GM13976 (cell line): ENCODE data around the gene HBG1.

Experiments used
- DNase-seq: peaks from one replicate; pipeline ENCODE4 v3.0.0; 2012; ENCODE audit warnings: low spot score
- in situ Hi-C: fragments of 300-500 bp; cut with MboI; formaldehyde crosslinking; loops from one replicate; pipeline ENCODE4 v1.12.0; 2022; ENCODE audit warnings: low sequenced_read_pairs, mixed read lengths, inconsistent platforms; ENCODE audit not compliant: unreplicated experiment
- TF ChIP-seq, protein P1 (sequence below): IDR thresholded peaks from 2 replicates; pipeline ENCODE4 v1.5.1; 2012; ENCODE audit warnings: borderline replicate concordance, mild to moderate bottlenecking; ENCODE audit not compliant: insufficient read depth; ENCODE audit errors: extremely low read depth, missing control alignments, control extremely low read depth

Gene HBG1

DNA sequence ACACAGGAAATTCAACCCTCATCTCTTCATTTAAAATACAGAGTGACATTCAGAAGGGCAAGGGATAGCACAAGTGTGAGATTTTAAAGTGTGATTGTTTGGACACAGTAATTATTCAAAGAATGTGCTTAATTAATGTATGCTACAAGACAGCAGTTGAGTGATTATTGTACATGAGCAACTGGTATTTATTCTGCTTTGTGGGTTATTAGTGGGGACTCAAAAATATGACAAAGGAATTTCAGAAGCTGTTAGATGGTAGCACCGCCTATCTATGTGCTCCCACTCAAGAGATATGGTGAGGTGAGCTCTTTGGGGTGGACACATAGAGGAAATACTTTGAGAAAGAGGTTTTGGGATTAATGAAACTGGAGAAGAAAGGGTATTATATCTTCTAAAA, 9.6 kb downstream of the HBG1 start:
- TF ChIP-seq, protein P1, sequence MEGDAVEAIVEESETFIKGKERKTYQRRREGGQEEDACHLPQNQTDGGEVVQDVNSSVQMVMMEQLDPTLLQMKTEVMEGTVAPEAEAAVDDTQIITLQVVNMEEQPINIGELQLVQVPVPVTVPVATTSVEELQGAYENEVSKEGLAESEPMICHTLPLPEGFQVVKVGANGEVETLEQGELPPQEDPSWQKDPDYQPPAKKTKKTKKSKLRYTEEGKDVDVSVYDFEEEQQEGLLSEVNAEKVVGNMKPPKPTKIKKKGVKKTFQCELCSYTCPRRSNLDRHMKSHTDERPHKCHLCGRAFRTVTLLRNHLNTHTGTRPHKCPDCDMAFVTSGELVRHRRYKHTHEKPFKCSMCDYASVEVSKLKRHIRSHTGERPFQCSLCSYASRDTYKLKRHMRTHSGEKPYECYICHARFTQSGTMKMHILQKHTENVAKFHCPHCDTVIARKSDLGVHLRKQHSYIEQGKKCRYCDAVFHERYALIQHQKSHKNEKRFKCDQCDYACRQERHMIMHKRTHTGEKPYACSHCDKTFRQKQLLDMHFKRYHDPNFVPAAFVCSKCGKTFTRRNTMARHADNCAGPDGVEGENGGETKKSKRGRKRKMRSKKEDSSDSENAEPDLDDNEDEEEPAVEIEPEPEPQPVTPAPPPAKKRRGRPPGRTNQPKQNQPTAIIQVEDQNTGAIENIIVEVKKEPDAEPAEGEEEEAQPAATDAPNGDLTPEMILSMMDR: no peak
- in situ Hi-C loops: no loop called here
- no peak for DNase-seq

DNA sequence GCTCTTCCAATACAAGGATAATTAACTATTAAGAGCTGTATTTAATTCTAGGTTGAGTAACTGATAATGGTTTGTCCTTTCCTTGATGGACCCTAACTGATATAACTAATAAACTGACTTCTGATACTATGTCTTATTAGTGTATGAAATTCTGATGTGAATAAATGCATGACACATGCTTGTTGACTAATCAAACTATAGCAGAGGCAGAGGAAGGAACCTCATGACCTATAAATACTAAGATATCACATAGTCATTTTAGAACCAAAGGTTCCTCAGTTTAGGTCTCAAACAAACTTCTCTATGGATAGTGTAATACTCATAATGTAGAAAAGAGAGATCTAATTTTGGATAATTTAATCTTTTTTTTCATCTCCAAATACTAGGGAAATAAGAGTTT, 10.6 kb downstream of the HBG1 start:
- TF ChIP-seq, protein P1: no peak
- DNase-seq: no peak
- in situ Hi-C loops: no loop called here

DNA sequence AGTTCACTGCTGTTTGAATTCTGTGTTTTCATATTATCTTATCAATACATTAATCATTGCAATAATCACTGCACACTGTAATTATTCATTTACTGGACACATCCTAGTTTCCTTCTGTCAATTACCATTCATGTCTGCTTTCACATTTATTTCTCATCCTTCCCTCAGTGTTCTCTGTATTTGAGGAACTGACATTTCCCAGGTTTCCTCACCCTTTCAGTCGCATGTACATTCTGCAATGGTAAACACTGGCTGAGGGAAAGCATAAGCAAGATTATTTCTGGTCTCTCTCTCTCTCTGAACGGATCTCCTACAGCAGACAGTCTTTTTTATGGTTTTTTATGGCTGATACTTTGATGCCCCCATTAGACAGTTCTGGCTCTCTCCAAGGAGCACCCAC, 11.2 kb downstream of the HBG1 start:
- DNase-seq: no peak
- in situ Hi-C loops: no loop called here
- TF ChIP-seq, protein P1: no peak

DNA sequence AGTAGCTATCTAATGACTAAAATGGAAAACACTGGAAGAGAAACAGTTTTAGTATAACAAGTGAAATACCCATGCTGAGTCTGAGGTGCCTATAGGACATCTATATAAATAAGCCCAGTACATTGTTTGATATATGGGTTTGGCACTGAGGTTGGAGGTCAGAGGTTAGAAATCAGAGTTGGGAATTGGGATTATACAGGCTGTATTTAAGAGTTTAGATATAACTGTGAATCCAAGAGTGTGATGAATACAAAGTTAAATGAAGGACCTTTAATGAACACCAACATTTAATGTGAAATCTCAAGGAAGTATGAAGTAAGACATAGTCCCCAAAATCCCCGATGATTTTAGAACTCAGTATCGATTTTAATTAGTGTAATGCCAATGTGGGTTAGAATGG, 12.2 kb downstream of the HBG1 start:
- TF ChIP-seq, protein P1: no peak
- DNase-seq: no peak
- in situ Hi-C loops: no loop called here

DNA sequence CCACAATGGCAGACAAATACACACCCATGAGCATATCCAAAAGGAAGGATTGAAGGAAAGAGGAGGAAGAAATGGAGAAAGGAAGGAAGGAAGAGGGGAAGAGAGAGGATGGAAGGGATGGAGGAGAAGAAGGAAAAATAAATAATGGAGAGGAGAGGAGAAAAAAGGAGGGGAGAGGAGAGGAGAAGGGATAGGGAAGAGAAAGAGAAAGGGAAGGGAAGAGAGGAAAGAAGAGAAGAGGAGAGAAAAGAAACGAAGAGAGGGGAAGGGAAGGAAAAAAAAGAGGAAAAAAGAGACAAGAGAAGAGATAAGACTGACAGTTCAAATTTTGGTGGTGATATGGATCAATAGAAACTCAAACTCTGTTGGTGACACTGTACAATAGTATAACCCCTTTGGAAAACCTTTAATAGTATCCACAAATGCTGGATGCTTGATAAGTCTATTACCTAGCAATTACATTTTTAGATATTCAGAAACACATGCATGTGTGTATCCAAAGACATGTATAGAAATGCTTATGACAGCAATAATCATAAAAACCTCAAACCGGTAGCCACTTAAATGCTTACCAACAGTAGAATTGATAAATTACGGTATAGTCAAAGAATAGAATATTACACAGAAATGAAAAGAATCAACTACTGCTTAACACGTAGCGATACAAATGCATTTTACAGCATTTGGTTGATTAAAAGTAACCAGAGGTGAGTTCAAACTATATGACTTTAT, 14.1 kb downstream of the HBG1 start:
- TF ChIP-seq, protein P1: no peak
- in situ Hi-C loops: no loop called here

DNA sequence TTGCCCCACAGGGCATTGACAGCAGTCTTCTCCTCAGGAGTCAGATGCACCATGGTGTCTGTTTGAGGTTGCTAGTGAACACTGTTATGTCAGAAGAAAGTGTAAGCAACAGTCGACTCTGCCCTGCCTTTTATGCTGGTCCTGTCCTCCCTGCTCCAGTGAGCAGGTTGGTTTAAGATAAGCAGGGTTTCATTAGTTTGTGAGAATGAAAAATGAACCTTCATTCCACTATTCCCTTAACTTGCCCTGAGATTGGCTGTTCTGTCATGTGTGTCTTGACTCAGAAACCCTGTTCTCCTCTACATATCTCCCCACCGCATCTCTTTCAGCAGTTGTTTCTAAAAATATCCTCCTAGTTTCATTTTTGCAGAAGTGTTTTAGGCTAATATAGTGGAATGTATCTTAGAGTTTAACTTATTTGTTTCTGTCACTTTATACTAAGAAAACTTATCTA, 15.2 kb downstream of the HBG1 start, which contains the start of gene HBD:
TSS of gene HBD (minus strand) at position 103 of the 454 bp plus-strand sequence. CDS start at position 53, 50 bp downstream.
- no peak for DNase-seq
- in situ Hi-C loops: no loop called here
- TF ChIP-seq, protein P1: no peak

More for the DNA sequence above, 14.1 kb downstream of the HBG1 start:
- DNase-seq: no peak

DNA sequence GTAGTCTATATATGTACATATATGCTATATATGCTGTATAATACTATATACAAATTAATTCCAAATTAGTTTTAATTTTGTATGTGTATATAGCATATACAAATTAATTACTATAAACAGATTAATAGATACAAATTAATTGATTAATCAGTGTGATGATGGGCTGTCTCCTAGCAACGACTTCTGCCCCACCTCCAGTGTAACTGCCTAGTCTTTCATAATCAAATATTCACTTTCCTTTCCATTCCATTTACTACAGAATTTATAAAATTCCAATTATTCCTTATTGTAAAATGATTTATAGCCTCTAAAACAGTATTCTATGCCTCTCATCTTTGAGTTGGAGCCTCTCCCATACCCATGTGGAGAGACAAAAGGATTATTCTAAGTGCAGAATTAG, 16.4 kb downstream of the HBG1 start:
- TF ChIP-seq, protein P1: no peak
- DNase-seq: no peak
- in situ Hi-C loops: no loop called here
